K562 (cell line): ENCODE measurements around the gene CHPF2. TPM values are rescaled to one million over a fixed set of nuclear protein-coding genes. Genes with fewer than 3 reads are reported as not detected.

Experiments
- ASH1L ChIP-seq: fragments of 450-650 bp; IDR thresholded peaks from 2 replicates; pipeline ENCODE4 v1.6.1; 2018; ENCODE audit warnings: borderline replicate concordance, mild to moderate bottlenecking, low read depth; ENCODE audit not compliant: partially characterized antibody
- BMI1 ChIP-seq: fragments of 150-350 bp; IDR thresholded peaks from 2 replicates; pipeline ENCODE4 v1.6.1; 2014; ENCODE audit warnings: low read length
- CHD1 ChIP-seq: fragments of 200-600 bp; sonication (generic); IDR thresholded peaks from one replicate; pipeline ENCODE4 v1.6.1; 2012; ENCODE audit warnings: mild to moderate bottlenecking, moderate library complexity, low read length, inconsistent platforms
- DNMT1 ChIP-seq: fragments of 450-650 bp; IDR thresholded peaks from 2 replicates; pipeline ENCODE4 v1.6.1; 2016; ENCODE audit warnings: antibody characterized with exemption, mild to moderate bottlenecking
- EWSR1 ChIP-seq: fragments of 450-650 bp; IDR thresholded peaks from 2 replicates; pipeline ENCODE4 v1.6.1; 2018; ENCODE audit warnings: borderline replicate concordance, mild to moderate bottlenecking, low read depth, moderate library complexity; ENCODE audit not compliant: partially characterized antibody
- GTF2F1 ChIP-seq: IDR thresholded peaks from 2 replicates; pipeline ENCODE4 v1.6.1; 2011; ENCODE audit warnings: low read depth, low read length, improper control_type of control experiment
- JUND ChIP-seq, 2 experiments: IDR thresholded peaks; 2 replicates in 1 of 2; 3 replicates in 1 of 2; pipeline ENCODE4 v1.6.1; 2011; ENCODE audit warnings: borderline replicate concordance in 2 of 2, low read depth in 2 of 2, low read length in 2 of 2, improper control_type of control experiment in 1 of 2, missing biosample characterization in 1 of 2, missing genetic modification characterization in 1 of 2, missing genetic modification reagents in 1 of 2
- MCM5 ChIP-seq: fragments of 450-650 bp; IDR thresholded peaks from 2 replicates; pipeline ENCODE4 v1.6.1; 2016; ENCODE audit warnings: low read depth
- PHB2 ChIP-seq: fragments of 450-650 bp; IDR thresholded peaks from 2 replicates; pipeline ENCODE4 v1.6.1; 2017; ENCODE audit warnings: low read depth
- PHF21A ChIP-seq: fragments of 450-650 bp; IDR thresholded peaks from 2 replicates; pipeline ENCODE4 v1.6.1; 2017; ENCODE audit warnings: low read depth, borderline replicate concordance
- TCF7 ChIP-seq: sonication (generic); IDR thresholded peaks from 2 replicates; pipeline ENCODE4 v1.6.1; 2016; ENCODE audit warnings: antibody characterized with exemption, borderline replicate concordance
- U2AF1 ChIP-seq: fragments of 200-400 bp; formaldehyde crosslinking; optimal IDR thresholded peaks from 2 replicates; pipeline ENCODE3; 2017; ENCODE audit warnings: mild to moderate bottlenecking, low read depth, low read length, moderate library complexity
- ZNF324 ChIP-seq: fragments of 250-450 bp; sonication (Bioruptor Pico); IDR thresholded peaks from 2 replicates; pipeline ENCODE4 v1.4.0; 2020; ENCODE audit warnings: mild to moderate bottlenecking
- ZNF764 ChIP-seq: fragments of 250-450 bp; sonication (Bioruptor Pico); IDR thresholded peaks from 2 replicates; pipeline ENCODE4 v1.4.0; 2020; ENCODE audit warnings: low read depth, mild to moderate bottlenecking, moderate library complexity
- polyA plus RNA-seq, 8 experiments: library from polyadenylated mRNA; depleted of rRNA in 4 of 8; stranded (reverse) in 5 of 8; unstranded in 3 of 8; fragments of >200 nt; fragmentation: Nextera tagmentation in 2 of 8; fragmentation: Illumina TruSeq in 1 of 8; extraction: Ambion mirVana in 2 of 8; extraction: Trizol in 1 of 8; gene quantifications; 2 replicates each; pipeline versions ENCODE4 v1.2.1 to v1.2.3, GENCODE V29; 2011 to 2014; ENCODE audit warnings: inconsistent platforms in 1 of 8, missing spikeins in 1 of 8
- total RNA-seq, 7 experiments: library from RNA; depleted of rRNA in 6 of 7; stranded (reverse); fragments of >200 nt in 6 of 7; fragmentation: Illumina TruSeq in 2 of 7; extraction: Trizol in 2 of 7; gene quantifications; 2 replicates each; pipeline versions ENCODE4 v1.2.1 to v1.2.3, GENCODE V29; 2011 to 2021; ENCODE audit warnings: low replicate concordance in 1 of 7
- TF ChIP-seq, protein P1 (sequence below): fragments of 250-450 bp; sonication (Bioruptor Pico); IDR thresholded peaks from 2 replicates; pipeline ENCODE4 v1.8.0; 2022; ENCODE audit warnings: moderate library complexity, mild to moderate bottlenecking, inconsistent platforms
- TF ChIP-seq, protein P2 (sequence below): fragments of 450-650 bp; IDR thresholded peaks from 2 replicates; pipeline ENCODE4 v1.6.1; 2016; ENCODE audit warnings: antibody characterized with exemption
- TF ChIP-seq, protein P3 (sequence below): fragments of 250-450 bp; sonication (Bioruptor Pico); IDR thresholded peaks from 2 replicates; pipeline ENCODE4 v1.5.0; 2020; ENCODE audit warnings: mild to moderate bottlenecking, borderline replicate concordance
- TF ChIP-seq, protein P4 (sequence below): sonication (generic); formaldehyde crosslinking; IDR thresholded peaks from 2 replicates; pipeline ENCODE4 v1.9.0; 2022; ENCODE audit warnings: mild to moderate bottlenecking, missing genetic modification reagents
- TF ChIP-seq, protein P5 (sequence below), 2 experiments: fragments of 450-650 bp; conservative IDR thresholded peaks; 2 replicates each; pipeline ENCODE4 v1.6.1; 2017; ENCODE audit warnings: mild to moderate bottlenecking in 2 of 2, moderate library complexity in 2 of 2

The CHPF2 gene
- total and polyA plus RNA-seq, 9 of the 15 experiments (the other 6 are each of a cell fraction or from before 2014, with no cell fraction given) = 0.08 to 32.8 (median 10.5) TPM

DNA sequence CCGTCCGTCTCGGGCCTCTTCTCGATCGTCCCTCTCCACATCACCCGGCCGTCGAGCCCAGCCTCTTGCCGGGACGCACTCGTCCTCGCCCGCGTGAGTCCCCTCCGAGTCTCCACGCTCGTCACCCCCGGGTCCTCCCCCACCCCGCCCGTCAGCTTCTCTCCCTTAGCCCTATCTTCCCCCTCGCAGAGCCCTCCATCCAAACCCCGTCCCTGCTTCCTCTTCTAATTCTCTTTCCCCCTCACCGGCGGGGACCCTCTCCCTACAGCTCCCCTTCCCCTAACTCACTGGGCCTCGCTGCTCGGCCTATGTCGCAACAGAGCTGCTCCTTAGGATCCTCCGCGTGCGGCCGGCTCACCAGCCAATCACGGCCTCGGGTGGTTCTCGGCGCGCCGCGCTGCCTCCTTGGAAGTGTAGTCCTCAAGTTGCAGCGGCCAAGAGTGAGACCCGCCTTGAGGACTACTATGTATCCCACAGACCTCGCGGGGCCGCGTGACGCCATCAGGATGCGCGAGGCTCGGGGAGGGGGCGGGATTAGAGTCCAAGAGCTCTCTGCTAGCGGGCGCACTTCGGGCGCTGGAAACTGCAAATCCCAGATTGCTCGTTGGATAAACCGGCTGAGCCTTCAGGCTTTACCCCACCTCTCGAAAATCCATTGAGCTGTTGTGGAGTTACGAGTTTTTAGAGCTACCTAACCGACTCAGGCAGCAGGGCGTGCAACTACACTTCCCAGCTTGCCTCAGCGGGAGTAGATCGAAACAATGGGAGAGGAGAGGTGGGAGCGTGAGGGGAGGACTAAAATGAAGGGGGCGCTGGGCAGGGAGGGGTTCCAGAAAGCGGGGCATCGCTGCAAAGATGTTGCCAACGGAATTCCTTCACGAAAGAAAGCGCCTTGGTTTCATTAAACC is 5.2 kb upstream of the CHPF2 start, which contains the start of gene ABCF2 (continued):
- TF ChIP-seq, protein P1, sequence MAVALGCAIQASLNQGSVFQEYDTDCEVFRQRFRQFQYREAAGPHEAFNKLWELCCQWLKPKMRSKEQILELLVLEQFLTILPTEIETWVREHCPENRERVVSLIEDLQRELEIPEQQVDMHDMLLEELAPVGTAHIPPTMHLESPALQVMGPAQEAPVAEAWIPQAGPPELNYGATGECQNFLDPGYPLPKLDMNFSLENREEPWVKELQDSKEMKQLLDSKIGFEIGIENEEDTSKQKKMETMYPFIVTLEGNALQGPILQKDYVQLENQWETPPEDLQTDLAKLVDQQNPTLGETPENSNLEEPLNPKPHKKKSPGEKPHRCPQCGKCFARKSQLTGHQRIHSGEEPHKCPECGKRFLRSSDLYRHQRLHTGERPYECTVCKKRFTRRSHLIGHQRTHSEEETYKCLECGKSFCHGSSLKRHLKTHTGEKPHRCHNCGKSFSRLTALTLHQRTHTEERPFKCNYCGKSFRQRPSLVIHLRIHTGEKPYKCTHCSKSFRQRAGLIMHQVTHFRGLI (CRISPR knock-in tag) = no peak; the same call in 1 of the 2 replicates
- TF ChIP-seq ZNF324 (no peak), DNMT1 (no peak), MCM5 (no peak), PHB2 (no peak; the same call in 1 of the 2 replicates), ZNF764 (no peak), ASH1L (peak; percentile 46), JUND (IDR thresholded peaks at IDR 0.05; ENCODE audit: borderline replicate concordance, low read depth, low read length) (peak; percentile 66), JUND (tag; IDR thresholded peaks at IDR 0.05; ENCODE audit: borderline replicate concordance, low read depth, low read length) (no peak; the same call in 2 of the 3 replicates), BMI1 (no peak), EWSR1 (no peak), U2AF1 (no peak), PHF21A (peak; percentile 20; the same call in 1 of the 2 replicates), CHD1 (no peak), GTF2F1 (peak; percentile 79), TCF7 (no peak; the same call in 1 of the 2 replicates)
- TF ChIP-seq, protein P2, sequence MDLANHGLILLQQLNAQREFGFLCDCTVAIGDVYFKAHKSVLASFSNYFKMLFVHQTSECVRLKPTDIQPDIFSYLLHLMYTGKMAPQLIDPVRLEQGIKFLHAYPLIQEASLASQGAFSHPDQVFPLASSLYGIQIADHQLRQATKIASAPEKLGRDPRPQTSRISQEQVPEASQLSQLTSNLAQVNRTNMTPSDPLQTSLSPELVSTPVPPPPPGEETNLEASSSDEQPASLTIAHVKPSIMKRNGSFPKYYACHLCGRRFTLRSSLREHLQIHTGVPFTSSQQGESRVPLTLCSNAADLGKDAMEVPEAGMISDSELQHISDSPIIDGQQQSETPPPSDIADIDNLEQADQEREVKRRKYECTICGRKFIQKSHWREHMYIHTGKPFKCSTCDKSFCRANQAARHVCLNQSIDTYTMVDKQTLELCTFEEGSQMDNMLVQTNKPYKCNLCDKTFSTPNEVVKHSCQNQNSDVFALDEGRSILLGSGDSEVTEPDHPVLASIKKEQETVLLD = peak; percentile 26; the same call in 1 of the 2 replicates
- TF ChIP-seq, protein P3, sequence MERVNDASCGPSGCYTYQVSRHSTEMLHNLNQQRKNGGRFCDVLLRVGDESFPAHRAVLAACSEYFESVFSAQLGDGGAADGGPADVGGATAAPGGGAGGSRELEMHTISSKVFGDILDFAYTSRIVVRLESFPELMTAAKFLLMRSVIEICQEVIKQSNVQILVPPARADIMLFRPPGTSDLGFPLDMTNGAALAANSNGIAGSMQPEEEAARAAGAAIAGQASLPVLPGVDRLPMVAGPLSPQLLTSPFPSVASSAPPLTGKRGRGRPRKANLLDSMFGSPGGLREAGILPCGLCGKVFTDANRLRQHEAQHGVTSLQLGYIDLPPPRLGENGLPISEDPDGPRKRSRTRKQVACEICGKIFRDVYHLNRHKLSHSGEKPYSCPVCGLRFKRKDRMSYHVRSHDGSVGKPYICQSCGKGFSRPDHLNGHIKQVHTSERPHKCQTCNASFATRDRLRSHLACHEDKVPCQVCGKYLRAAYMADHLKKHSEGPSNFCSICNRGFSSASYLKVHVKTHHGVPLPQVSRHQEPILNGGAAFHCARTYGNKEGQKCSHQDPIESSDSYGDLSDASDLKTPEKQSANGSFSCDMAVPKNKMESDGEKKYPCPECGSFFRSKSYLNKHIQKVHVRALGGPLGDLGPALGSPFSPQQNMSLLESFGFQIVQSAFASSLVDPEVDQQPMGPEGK (CRISPR knock-in tag) = no peak
- TF ChIP-seq, protein P4, sequence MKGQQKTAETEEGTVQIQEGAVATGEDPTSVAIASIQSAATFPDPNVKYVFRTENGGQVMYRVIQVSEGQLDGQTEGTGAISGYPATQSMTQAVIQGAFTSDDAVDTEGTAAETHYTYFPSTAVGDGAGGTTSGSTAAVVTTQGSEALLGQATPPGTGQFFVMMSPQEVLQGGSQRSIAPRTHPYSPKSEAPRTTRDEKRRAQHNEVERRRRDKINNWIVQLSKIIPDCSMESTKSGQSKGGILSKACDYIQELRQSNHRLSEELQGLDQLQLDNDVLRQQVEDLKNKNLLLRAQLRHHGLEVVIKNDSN (CRISPR knock-in tag) = peak; percentile 72
- TF ChIP-seq, protein P5, sequence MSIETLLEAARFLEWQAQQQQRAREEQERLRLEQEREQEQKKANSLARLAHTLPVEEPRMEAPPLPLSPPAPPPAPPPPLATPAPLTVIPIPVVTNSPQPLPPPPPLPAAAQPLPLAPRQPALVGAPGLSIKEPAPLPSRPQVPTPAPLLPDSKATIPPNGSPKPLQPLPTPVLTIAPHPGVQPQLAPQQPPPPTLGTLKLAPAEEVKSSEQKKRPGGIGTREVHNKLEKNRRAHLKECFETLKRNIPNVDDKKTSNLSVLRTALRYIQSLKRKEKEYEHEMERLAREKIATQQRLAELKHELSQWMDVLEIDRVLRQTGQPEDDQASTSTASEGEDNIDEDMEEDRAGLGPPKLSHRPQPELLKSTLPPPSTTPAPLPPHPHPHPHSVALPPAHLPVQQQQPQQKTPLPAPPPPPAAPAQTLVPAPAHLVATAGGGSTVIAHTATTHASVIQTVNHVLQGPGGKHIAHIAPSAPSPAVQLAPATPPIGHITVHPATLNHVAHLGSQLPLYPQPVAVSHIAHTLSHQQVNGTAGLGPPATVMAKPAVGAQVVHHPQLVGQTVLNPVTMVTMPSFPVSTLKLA (conservative IDR thresholded peaks at IDR 0.05) = peak; percentile 98 to 99
